ENCODE results near the gene MRPL14.
A peak's percentile ranks its signal among the peaks of the same experiment; 100 is the strongest.
"Not testable (repeated sequence)": the region's sequence is repeated elsewhere in the genome, so short reads cannot be mapped to it uniquely, and the experiment has no call there.

Gene MRPL14

GRCh38 chr6:44096612-44097011, 30.6 kb downstream of the MRPL14 start:
- DNase-seq, result peak; percentile 81

- DNase-seq, result not testable (repeated sequence)
Measured at GRCh38 chr6:44095243-44095623, 32.0 kb downstream of the MRPL14 start.

GRCh38 chr6:44094403-44095242, 32.6 kb downstream of the MRPL14 start:
- DNase-seq, result no peak

- no peak for DNase-seq
Measured at GRCh38 chr6:44093750-44094402, 33.4 kb downstream of the MRPL14 start.

- DNase-seq, result no peak
Measured at GRCh38 chr6:44093066-44093465, 34.2 kb downstream of the MRPL14 start.

GRCh38 chr6:44091981-44092884, 35.0 kb downstream of the MRPL14 start:
- DNase-seq, result no peak

GRCh38 chr6:44091356-44091755, 35.9 kb downstream of the MRPL14 start:
- not testable (repeated sequence) for DNase-seq

- DNase-seq, result no peak
Measured at GRCh38 chr6:44090465-44090864, 36.8 kb downstream of the MRPL14 start.

GRCh38 chr6:44088827-44089590, 38.2 kb downstream of the MRPL14 start:
- DNase-seq, result no peak

- DNase-seq, result no peak
Measured at GRCh38 chr6:44087623-44088022, 39.6 kb downstream of the MRPL14 start.

GRCh38 chr6:44086931-44087574, 40.2 kb downstream of the MRPL14 start:
- DNase-seq, result no peak

GRCh38 chr6:44085219-44085618, 42.0 kb downstream of the MRPL14 start:
- DNase-seq, result no peak

GRCh38 chr6:44084231-44085014, 42.8 kb downstream of the MRPL14 start:
- no peak for DNase-seq

GRCh38 chr6:44082872-44083321, 44.4 kb downstream of the MRPL14 start:
- DNase-seq, result no peak

- no peak for DNase-seq
Measured at GRCh38 chr6:44081753-44082152, 45.5 kb downstream of the MRPL14 start.

- DNase-seq, result no peak
Measured at GRCh38 chr6:44080561-44081521, 46.4 kb downstream of the MRPL14 start.

- no peak for DNase-seq
Measured at GRCh38 chr6:44079672-44080071, 47.6 kb downstream of the MRPL14 start.

GRCh38 chr6:44078827-44079671, 48.2 kb downstream of the MRPL14 start:
- DNase-seq, result peak; percentile 77
